Measurements from ENCODE around the gene CD55.

The CD55 gene

GRCh38 chr1:207329469-207329868 lies 8.0 kb downstream of the CD55 start:
- DNase-seq (ENCODE audit: low read depth in 3 of 3) = no peak

GRCh38 chr1:207330011-207330710 lies 8.7 kb downstream of the CD55 start:
- DNase-seq (ENCODE audit: low read depth in 3 of 3) = no peak

GRCh38 chr1:207331354-207332313 lies 10.2 kb downstream of the CD55 start:
- no peak for DNase-seq (ENCODE audit: low read depth in 3 of 3)

- DNase-seq (ENCODE audit: low read depth in 3 of 3) = no peak
Observed at GRCh38 chr1:207333009-207333600, 11.6 kb downstream of the CD55 start.

GRCh38 chr1:207333620-207334019 lies 12.1 kb downstream of the CD55 start:
- DNase-seq (ENCODE audit: low read depth in 3 of 3) = no peak

GRCh38 chr1:207334337-207334736 lies 12.9 kb downstream of the CD55 start:
- no peak for DNase-seq (ENCODE audit: low read depth in 3 of 3)

- DNase-seq (ENCODE audit: low read depth in 3 of 3) = no peak
Observed at GRCh38 chr1:207335138-207335537, 13.7 kb downstream of the CD55 start.

GRCh38 chr1:207335695-207336363 lies 14.4 kb downstream of the CD55 start:
- no peak for DNase-seq (ENCODE audit: low read depth in 3 of 3)

- peak in 2 of 3 donors; percentile 24 to 25 for DNase-seq (ENCODE audit: low read depth in 3 of 3)
Observed at GRCh38 chr1:207336559-207337467, 15.3 kb downstream of the CD55 start.

- DNase-seq (ENCODE audit: low read depth in 3 of 3) = no peak
Observed at GRCh38 chr1:207342332-207342731, 20.9 kb downstream of the CD55 start.

GRCh38 chr1:207343675-207344074 lies 22.2 kb downstream of the CD55 start:
- no peak for DNase-seq (ENCODE audit: low read depth in 3 of 3)

GRCh38 chr1:207344221-207344620 lies 22.7 kb downstream of the CD55 start:
- DNase-seq (ENCODE audit: low read depth in 3 of 3) = no peak

- DNase-seq (ENCODE audit: low read depth in 3 of 3) = no peak
Observed at GRCh38 chr1:207345644-207346477, 24.4 kb downstream of the CD55 start.

- no peak for DNase-seq (ENCODE audit: low read depth in 3 of 3)
Observed at GRCh38 chr1:207346513-207346912, 25.0 kb downstream of the CD55 start.

GRCh38 chr1:207349979-207350378 lies 28.5 kb downstream of the CD55 start:
- DNase-seq (ENCODE audit: low read depth in 3 of 3) = no peak

- no peak for DNase-seq (ENCODE audit: low read depth in 3 of 3)
Observed at GRCh38 chr1:207352554-207352953, 31.1 kb downstream of the CD55 start.

GRCh38 chr1:207355060-207355459 lies 33.6 kb downstream of the CD55 start:
- DNase-seq (ENCODE audit: low read depth in 3 of 3) = no peak

- DNase-seq (ENCODE audit: low read depth in 3 of 3) = no peak
Observed at GRCh38 chr1:207355513-207356295, 34.2 kb downstream of the CD55 start.

GRCh38 chr1:207361029-207361428 lies 39.6 kb downstream of the CD55 start:
- no peak for DNase-seq (ENCODE audit: low read depth in 3 of 3)

Data from stimulated activated CD4-positive, alpha-beta T cell treated with anti-CD3 and anti-CD28 coated beads, TNF-alpha, amount 100 ng/mL, for 48 hours (primary cell).